ENCODE measurements around the gene CCKAR.

Gene CCKAR

DNA sequence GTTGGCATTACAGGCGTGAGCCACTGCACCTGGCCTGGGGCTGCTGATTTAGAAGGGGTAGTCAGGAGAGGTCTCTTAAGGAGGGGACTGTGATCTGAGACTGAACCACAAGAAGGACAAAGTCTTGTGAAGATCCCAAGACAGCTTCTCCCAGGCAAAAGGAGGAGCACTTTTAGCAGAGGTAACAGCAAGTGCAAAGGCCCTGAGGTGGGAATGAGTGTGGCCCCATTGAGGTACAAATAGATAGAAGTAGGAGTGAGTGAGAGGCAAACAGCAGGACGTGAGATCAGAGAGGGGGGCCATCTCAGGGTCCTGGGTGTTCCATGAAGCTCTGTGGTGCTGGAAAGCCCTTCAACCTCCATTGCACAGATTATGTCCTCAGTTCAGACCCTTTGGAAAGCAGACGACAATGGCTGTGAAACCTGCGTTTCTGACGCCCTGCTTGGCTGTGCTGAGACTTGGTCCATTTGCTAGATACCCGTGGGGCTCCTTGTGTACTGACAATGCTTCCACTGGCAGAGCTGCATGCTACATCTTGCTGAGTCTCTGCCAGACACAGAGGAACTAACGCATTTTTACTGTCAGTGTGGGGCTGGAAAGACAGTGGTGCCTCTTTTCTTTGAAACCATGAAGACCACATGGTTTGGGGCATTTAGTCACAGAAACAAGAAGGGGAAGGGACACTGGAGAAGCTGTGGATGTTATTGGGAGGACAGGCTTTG is 1.3 kb upstream of the CCKAR start:
- TF ChIP-seq, protein P1, sequence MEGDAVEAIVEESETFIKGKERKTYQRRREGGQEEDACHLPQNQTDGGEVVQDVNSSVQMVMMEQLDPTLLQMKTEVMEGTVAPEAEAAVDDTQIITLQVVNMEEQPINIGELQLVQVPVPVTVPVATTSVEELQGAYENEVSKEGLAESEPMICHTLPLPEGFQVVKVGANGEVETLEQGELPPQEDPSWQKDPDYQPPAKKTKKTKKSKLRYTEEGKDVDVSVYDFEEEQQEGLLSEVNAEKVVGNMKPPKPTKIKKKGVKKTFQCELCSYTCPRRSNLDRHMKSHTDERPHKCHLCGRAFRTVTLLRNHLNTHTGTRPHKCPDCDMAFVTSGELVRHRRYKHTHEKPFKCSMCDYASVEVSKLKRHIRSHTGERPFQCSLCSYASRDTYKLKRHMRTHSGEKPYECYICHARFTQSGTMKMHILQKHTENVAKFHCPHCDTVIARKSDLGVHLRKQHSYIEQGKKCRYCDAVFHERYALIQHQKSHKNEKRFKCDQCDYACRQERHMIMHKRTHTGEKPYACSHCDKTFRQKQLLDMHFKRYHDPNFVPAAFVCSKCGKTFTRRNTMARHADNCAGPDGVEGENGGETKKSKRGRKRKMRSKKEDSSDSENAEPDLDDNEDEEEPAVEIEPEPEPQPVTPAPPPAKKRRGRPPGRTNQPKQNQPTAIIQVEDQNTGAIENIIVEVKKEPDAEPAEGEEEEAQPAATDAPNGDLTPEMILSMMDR (IDR thresholded peaks at IDR 0.05; ENCODE audit: low read depth, low read length, missing control alignments), result no peak
- no peak overlapping the region for H3K4me3 ChIP-seq (replicated peaks; ENCODE audit: low read depth, low read length)
- no peak for DNase-seq (ENCODE audit: extremely low read depth, low read depth)

DNA sequence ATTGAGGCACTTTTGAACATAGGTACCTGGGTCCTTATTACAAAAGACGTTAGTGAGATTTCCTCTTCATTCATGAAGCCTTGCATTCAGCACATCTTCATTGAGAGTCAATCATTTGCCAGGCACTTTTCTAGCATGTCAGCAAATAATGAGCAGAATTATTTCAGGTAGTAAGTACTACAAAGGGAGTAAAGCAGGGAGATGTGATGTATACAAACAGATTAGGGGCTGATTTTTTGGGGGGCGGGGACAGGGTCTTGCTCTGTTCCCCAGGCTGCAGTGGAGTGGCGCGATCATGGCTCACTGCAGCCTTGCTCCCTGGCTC is 638 bp upstream of the CCKAR start:
- H3K4me3 ChIP-seq (replicated peaks; ENCODE audit: low read depth, low read length), result no peak overlapping the region
- no peak for DNase-seq (ENCODE audit: extremely low read depth, low read depth)
- TF ChIP-seq, protein P1 (IDR thresholded peaks at IDR 0.05; ENCODE audit: low read depth, low read length, missing control alignments), result no peak

DNA sequence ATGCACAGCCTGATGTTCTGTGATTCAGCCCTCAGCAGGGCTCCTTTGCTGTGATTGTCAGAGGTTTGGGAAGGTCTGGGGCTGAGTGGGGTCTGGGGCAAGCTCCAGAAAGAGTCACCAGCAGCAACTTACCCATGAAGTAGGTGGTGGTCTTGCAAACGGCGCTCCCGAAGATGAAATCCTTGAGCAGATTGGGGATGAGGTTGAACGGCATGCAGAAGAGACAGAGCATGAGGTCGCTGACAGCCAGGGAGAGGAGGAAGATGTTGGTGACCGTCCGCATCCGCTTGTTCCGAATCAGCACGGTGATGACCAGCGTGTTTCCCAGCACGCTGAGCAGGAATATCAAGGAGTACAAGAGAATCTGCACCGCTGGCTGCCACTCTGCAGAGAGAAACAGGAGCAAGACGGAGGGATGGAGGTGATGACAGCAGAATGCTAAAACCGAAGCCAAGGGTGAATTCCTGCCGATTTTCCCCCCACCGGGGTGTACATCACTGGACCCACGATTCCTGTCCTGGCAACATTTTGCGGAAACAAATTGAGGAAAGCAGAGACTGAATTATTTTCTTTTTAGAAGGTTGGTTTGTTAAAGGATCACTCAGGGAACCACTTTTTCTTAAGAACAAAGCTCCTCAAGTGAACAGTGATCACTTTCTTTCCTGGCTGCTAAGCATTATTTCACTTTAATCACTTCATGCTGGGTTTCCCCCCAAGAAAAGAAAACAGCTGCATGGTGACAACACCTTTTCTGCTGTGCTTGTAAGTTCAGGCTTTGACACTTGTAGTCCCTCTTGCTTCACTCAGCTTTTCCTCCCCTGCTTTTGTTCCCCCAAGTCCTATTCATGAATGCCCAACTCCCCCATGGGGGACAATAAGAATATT is 941 bp downstream of the CCKAR start:
- no peak overlapping the region for H3K4me3 ChIP-seq (replicated peaks; ENCODE audit: low read depth, low read length)
- no peak for DNase-seq (ENCODE audit: extremely low read depth, low read depth)
- TF ChIP-seq, protein P1 (IDR thresholded peaks at IDR 0.05; ENCODE audit: low read depth, low read length, missing control alignments), result no peak

DNA sequence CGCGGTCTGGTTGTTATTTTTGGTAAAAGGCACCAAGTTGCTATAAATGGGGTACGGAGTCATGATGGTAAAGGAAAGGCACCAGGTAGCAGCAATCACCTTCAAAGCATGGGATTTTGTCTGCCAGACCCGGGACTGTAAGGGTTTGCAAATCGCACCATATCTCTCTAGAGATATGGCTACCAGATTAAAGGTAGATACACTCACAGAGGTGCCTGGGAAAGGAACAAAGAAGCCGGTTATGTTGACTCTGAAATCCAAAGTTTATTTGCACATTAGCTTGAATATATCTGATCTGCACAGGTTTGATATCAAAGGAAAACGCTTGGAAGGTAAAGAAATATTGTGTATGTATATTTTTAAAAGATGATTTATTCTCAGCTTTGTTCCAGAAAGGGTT is 4.6 kb downstream of the CCKAR start:
- H3K4me3 ChIP-seq (replicated peaks; ENCODE audit: low read depth, low read length), result no peak overlapping the region
- TF ChIP-seq, protein P1 (IDR thresholded peaks at IDR 0.05; ENCODE audit: low read depth, low read length, missing control alignments), result no peak
- DNase-seq (ENCODE audit: extremely low read depth, low read depth), result no peak

DNA sequence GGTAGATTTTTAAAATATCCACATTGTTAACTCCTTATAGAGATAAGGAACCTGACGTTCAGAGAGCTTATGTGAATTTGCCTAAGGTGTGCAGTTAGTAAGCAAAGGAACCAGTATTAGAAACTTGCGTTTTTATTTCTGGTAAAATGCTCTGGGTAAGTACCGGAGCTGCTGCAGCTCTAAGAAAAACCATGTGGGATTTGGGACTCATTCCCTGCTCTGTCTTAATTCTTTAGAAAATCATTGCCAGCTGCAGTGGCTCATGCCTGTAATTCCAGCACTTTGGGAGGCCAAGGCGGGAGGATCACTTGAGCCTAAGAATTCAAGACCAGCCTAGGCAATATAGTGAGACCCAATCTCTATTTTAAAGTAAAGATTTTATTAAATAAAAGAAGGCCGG is 5.8 kb downstream of the CCKAR start:
- TF ChIP-seq, protein P1 (IDR thresholded peaks at IDR 0.05; ENCODE audit: low read depth, low read length, missing control alignments), result no peak
- DNase-seq (ENCODE audit: extremely low read depth, low read depth), result no peak
- H3K4me3 ChIP-seq (replicated peaks; ENCODE audit: low read depth, low read length), result no peak overlapping the region

DNA sequence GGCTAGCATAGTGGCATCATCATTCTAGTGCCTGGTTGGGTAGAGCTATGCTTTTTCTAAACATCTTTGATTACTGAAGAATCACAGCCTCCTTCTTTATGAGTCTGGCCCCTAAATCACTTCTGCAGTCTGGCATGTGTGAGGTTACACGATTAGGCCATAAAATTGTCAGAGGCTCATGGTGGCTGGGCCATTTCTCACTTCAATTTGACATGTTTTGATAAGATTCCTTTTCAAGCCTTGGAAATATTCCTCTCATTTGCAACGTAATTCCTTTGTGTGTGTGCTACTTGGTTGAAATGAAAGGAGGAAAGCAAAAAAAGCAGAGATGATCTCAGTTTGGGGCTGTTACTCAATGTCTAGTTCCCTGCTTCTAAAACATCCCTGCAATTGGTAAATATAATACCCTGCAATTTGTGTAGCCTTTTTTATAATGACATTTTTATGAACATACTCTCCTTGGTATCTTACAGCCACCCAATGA is 6.2 kb downstream of the CCKAR start:
- no peak for DNase-seq (ENCODE audit: extremely low read depth, low read depth)
- TF ChIP-seq, protein P1 (IDR thresholded peaks at IDR 0.05; ENCODE audit: low read depth, low read length, missing control alignments), result no peak
- no peak overlapping the region for H3K4me3 ChIP-seq (replicated peaks; ENCODE audit: low read depth, low read length)

Data from HFF-Myc (cell line).